ENCODE measurements around the gene ATP8A1.

The ATP8A1 gene

DNA sequence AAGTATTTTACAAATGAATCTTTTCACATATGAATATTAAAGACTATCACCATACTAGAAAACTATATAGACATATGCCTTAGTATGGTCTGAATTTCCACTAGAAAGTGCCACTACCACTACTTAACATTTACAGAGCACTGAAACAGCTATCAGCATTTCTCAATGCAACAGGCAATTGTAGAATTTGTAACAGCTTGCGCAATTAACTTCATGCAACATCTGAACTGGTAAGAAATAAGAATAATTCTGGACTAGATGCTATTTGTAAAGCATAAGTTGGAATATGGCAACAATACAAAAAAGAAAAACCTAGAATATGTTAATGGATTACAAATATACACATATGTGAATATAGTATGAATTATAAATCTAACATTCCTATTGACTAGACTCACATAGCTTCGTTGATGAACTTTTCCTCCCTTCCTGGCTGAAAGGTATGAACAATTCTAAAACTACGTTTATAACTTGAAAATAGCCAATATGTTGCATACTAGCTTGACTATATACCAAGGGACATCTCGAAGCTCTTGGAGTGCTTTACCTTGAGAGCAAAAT lies 82.0 kb downstream of the ATP8A1 start:
- DNase-seq (ENCODE audit: low read depth in 1 of 2, low spot score in 1 of 2), result no peak

DNA sequence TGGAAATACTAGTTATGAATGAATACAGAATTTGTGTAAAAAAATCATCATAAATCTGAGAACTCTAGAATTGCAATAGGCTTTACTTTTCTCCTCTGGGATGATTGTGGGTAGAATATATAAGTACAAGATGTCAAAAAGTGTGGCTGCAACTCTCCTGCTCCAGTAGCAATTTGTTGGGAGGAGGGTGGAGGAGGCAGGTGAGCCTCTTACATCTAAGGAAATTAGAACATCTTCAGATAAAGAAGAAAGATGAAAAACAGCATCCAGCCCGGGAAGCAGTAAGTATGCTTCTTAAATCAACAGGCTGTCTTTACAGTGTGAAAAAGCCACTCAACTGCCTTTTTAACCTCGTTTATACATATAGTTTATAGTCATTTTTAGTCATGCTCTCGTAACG lies 83.7 kb downstream of the ATP8A1 start:
- no peak for DNase-seq (ENCODE audit: low read depth in 1 of 2, low spot score in 1 of 2)

DNA sequence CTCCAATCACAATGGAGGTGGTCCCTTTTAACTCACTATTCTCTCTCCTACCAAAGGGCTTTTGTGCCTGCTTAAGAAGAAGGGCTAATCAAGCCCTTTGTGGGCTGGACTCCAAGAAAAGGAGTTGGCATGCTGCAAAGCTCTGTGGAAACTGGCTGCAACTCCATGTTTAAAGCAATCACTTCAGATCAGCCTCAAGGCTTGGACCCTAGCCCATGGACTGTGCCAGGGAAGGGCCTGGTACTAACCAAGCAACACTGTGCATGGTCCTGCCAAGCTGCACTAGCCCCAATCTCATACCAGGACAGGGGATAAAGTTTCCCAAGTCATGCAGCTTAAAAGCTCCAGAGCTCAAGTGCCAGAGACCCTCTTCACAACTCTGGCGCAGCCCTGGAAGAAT lies 86.7 kb downstream of the ATP8A1 start:
- no peak for DNase-seq (ENCODE audit: low read depth in 1 of 2, low spot score in 1 of 2)

DNA sequence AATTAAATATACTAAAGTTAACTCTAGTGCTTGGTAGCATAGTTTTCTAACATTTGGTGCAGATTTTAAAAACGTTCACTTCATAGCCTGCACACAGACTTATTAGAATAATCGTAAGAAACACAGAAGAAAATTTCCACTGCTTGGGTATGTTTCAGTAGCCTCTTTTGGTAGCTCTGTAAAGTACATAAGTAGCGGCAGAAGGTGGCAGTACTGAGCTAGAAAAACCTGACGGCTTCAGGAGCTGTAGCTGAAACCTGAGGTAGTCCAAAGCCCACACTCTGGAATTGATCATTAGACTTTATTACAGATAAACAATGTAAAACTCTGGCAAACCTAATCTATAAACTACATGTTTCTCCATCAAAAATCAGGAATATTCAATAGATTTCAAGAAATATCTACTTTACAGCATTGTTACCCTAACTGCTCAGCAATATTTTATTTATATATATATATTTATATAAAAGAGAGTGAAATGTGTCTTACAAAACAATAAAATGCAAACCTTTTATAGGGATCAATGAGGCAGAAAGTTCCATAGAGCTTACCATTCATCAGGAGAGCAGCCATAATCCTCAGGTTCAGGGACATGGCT lies 88.2 kb downstream of the ATP8A1 start:
- DNase-seq (ENCODE audit: low read depth in 1 of 2, low spot score in 1 of 2), result peak; percentile 14 to 49

DNA sequence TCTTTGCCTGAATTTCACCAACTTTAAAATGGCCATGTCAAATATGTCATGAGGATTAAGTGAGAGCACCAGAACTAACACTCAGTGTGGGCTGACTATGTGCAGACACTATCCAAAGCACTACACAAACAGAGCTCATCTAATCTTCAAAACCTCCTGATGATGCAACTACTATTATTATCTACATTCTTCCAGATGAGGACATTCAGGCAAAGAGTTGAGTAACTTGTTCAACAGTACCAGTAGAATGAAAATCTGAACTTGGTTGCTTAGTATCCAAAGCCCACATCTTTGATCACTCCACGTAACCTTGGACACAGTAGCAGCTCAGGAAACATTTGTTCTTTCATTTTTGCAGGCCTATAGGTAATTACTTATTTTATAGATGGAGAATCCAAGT lies 90.1 kb downstream of the ATP8A1 start:
- DNase-seq (ENCODE audit: low read depth in 1 of 2, low spot score in 1 of 2), result no peak

DNA sequence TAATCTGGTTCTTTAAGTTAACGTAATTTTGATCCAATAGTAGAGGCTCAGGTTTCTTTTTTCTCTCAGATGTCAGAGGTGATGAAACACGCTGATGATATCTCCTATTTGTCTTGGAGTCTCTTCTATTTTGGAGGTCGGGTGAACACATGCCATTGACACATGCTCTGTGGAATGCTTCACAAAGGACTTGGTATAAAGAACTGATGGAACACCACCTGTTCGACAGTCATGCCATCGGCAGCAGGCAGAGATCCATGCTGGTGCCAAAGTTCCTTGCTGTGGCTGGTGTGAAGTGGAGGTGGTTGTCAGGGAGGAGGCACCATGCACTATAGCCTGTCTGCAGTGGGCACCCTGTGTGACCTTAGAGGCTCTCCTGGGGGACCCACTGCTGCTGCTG lies 94.9 kb downstream of the ATP8A1 start:
- DNase-seq (ENCODE audit: low read depth in 1 of 2, low spot score in 1 of 2), result no peak

DNA sequence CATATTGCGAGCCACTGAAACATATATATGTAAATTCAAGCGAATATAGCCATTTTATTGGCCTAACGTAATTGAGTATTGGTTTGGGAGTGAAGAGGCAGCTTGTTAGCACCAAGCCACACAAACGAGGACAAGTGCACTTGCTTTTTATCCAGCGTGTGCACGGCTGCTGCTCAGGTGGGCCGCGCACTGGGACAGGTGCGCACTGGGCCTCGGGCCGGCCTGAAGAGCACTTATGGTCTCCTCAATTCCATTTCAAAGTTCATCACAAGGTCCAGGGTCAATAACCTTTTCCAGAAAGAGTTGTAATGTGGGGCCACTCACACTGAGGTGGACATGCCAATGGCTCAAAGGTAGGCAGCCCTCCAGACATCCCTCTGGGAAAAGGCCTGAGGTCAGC lies 95.9 kb downstream of the ATP8A1 start:
- DNase-seq (ENCODE audit: low read depth in 1 of 2, low spot score in 1 of 2), result no peak

DNA sequence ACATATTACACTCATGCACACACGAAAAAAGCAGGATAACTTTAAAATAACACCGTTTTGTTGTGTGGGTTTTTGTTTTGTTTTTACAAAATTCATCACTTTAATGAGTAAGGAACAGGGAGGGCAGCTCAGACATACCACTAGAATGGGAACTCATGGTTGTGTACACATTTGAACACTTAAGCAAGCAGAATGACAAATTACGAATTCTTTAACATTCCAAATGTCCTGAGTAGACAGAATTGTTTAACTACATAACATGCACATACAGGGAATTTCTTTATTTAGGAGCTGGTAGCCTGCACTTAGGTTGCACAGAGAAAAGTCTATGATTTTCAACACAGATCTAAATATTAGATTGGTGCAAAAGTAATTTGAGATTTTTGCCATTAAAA lies 96.4 kb downstream of the ATP8A1 start:
- no peak for DNase-seq (ENCODE audit: low read depth in 1 of 2, low spot score in 1 of 2)

DNA sequence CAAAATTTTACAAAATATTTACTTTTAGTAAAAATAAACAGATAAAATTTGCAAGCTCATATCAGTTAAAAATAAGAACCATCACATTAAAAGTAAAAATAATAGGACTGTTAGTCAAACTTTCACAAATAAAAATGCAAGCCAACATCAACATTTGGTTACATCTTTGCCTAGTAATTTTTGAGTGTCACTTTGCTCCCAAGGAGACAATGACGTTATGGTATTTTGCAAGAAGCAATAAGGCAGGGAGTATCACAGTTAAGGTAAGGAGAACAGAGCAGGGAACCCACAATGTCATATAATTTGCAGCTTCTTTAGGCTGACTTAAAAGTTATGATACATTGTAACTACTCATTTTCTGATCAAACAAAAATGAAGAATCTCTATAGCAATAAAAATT lies 98.7 kb downstream of the ATP8A1 start:
- no peak for DNase-seq (ENCODE audit: low read depth in 1 of 2, low spot score in 1 of 2)

DNA sequence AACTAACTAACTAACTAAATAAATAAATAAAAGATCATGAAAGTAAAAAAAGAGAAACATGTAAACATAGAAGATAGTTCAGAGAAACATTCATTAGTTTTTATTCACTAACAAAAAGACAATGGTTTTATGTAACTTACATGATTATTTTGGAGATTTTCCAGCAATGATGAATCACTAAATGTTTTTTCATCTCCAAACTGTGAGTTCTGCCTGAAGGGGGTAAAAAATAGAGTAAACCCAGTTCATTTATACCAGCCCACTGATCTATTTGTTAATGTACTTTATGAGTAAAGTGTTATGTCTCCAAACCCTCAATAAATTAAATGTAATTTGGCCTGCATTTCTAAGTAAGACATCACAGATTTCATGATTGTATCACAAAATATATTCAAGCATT lies 101.1 kb downstream of the ATP8A1 start:
- no peak for DNase-seq (ENCODE audit: low read depth in 1 of 2, low spot score in 1 of 2)

DNA sequence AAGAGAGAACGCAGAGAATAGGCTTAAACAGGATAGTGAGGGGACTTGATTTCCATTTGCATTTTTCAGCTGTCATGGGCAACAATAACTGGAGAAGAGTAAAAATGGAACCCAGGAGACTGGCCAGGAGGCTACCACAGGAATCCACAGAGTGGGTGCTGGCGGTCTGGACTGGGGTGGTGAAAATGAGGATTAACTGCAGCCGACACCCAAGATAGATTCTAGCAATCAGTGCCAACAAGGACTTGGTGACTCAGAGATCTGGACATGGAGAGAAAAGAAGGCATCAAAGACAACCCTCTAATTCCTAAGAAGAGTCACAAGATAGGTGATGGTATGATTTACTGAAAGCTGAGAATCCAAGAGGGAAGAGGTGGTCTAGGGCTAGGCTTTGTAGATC lies 102.8 kb downstream of the ATP8A1 start:
- DNase-seq (ENCODE audit: low read depth in 1 of 2, low spot score in 1 of 2), result no peak

DNA sequence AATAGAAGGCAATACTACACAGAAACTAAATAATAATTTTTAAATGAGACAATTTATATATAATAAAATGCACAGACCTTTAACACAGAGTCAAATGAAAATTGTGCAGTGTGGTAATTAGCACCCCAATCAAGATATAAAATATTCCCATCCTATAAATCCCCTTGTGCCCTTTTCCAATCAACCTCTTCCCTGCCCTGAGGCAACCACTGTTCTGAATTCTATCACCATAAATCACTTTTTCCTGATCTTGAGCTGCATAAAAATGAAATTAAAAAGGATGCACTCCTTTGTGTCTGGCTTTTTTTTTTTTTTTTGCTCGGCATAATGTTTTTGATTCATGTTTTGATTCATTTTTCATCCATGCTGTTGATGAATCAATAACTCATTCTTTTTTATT lies 107.0 kb downstream of the ATP8A1 start:
- DNase-seq (ENCODE audit: low read depth in 1 of 2, low spot score in 1 of 2), result no peak

DNA sequence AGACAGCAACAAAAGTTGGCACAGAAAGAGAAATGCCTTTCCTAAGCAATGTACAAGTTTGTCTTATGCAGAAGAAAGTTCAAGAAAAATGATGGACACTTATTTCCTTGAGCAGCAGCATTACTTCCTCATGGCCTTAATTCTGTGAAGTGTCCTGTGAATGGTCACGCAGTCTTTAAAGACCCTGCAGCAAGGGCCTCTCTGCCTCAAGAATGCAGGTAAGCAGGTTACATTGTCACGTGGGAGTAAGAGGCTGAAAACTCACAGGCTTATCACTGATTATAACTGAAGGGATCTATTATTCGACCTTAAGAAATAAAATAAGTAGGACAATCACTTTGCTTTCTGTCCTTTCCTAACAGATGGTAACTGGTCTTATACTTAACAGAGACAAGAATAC lies 109.1 kb downstream of the ATP8A1 start:
- DNase-seq (ENCODE audit: low read depth in 1 of 2, low spot score in 1 of 2), result no peak

DNA sequence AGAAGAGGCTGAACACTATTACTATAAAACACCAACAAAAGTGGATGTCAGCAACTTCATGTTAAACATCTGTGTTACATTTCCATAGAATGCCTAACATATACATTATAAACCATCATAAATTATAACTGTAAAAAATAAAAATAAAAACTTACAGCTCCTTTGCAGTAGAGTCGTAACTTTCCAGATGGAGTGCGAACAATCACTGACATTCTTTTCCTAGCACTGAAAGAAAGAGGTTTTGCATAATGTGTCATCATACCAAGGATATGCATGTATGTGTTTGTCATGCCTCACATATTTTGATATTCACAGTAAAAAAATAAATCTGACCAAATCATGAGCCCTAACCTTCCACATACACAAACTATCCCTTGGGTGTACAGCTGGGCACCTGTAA lies 113.1 kb downstream of the ATP8A1 start:
- DNase-seq (ENCODE audit: low read depth in 1 of 2, low spot score in 1 of 2), result no peak

DNA sequence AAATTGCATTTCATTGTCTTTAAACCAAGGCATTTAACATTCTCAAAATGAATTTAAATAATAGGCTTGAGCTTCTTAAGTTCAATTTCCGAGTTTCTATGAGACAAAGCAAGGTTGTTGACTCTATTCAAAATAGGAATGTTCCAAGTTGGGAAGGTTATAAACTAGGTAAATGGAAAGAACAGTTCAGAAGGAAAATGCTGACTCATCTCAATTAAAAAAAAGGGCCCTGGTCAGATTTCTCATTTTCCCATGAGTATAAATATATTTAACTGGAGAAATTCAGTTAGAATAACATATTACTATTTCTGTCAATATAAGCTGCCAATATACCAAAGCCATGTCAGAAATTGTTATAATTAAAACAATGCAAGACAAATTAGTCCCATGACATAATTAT lies 113.8 kb downstream of the ATP8A1 start:
- no peak for DNase-seq (ENCODE audit: low read depth in 1 of 2, low spot score in 1 of 2)

DNA sequence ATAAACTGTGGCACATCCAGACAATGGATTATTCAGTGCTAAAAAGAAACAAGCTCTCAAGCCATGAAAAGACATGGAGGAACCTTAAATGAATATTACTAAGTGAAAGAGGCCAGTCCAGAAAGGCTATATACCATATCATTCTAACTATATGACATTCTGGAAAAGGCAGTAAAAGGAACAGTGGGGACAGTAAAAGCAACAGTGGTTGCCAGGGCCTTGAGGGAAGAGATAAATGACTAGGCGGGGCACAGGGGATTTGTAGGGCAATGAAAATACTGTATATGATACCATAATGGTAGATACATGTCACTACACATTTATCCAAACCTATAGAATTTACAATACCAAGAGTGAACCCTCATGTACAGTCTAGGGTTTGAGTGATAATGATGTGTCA lies 115.3 kb downstream of the ATP8A1 start:
- DNase-seq (ENCODE audit: low read depth in 1 of 2, low spot score in 1 of 2), result no peak

DNA sequence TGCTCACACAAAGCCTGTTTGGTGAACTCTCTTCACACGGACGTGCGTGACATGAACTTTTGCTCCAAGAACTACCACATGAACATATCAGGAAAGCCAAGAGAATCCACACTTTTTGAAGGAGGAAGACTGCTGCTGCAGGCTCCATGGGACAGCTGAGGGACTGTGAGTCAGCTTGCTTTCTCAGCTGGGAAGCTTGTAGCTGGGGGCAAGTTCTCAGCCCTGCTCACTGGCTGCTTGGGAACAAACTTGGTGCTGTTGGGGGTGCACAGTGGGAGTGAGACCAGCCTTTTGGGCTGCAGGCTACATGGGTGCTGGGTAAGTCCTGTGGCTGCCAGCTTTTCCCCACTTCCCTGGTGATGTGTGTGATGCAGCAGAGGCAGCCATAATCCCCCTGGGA lies 123.9 kb downstream of the ATP8A1 start:
- no peak for DNase-seq (ENCODE audit: low read depth in 1 of 2, low spot score in 1 of 2)

DNA sequence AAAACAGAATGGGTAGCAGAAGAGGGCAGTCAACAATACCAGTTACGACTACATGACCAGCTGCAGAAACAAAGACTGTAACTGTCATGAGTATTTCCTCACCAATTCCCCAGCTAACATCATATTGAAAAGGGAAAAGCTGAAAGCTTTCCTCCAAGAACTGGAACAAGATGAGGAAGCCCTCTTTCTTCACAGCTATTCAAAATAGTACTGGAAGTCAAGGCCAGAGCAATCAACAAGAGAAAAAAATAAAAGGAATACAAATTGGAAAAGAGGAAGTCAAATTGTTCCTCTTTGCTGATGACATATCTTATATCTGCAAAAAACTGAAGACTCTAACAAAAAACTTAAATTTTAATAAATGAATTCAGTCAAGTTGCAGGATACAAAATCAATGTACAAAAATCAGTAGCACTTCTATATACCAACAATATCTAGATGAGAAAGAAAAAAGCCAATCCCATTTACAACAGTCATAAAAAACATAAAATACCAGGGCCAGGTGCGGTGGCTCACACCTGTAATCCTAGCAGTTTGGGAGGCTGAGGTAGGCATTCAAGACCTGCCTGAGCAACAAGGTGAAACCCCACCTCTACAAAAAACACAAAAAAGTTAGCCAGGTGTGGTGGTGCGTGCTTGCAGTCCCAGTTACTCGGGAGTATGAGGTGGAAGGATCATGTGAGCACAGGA lies 125.4 kb downstream of the ATP8A1 start:
- no peak for DNase-seq (ENCODE audit: low read depth in 1 of 2, low spot score in 1 of 2)

DNA sequence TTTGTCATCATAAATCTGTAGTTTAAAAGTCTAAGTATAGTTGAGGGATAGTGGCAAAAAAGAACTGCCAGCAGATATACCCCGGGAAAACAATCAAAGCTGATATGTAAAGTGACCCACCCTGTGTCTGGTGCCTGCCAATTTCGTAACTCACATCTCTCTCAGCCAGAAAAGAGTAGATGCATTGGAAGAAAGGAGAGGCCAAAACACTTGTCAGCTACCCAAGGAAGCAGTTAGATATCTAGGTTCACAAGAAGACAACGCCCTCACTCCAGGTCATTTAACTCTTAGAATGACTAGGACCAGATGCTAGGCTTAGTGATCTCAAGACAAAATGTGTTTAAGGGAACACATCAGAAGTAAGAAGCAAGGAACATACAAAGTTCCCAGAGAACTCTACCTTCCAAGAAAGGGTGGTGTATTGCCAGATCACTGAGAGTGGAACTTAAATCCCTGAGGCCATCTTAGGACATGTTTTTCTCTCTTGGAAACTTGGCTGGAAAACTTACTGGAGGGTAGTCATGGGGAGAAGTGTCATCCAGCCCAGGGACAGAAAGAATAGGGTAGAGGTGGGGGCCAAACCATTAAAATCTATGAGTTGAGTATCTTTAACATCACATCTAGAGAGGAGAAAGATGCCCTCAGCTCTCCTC lies 133.7 kb downstream of the ATP8A1 start:
- DNase-seq (ENCODE audit: low read depth in 1 of 2, low spot score in 1 of 2), result no peak

DNA sequence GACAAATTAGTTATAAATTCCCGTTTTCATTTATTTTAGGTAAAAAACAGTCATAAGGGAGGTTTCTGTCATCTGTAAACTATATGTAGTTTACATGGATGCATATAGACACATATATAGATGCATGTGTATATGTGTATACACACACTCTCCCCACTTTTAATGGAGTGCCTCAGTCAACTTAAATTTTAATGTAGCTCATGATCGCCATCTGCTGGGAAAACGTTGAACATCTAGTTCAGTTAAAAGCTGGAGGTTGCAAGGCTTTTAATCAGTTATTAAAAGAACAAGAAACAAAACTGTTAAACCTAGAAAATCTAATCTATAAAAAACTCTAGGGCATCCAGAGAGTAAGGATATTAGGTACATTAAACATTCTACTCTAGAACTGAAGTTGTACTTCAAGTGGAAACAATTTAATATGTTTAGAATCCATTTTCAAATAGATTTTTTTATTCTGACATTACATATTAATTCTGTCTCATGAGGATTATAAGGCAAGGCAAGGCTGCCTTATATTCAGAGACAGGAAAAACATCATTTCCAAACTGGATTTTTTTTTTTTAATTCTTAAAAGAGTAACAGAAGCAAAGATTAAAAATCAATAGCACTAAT lies 137.0 kb downstream of the ATP8A1 start:
- DNase-seq (ENCODE audit: low read depth in 1 of 2, low spot score in 1 of 2), result peak in 1 of 2 donors; percentile 50

DNA sequence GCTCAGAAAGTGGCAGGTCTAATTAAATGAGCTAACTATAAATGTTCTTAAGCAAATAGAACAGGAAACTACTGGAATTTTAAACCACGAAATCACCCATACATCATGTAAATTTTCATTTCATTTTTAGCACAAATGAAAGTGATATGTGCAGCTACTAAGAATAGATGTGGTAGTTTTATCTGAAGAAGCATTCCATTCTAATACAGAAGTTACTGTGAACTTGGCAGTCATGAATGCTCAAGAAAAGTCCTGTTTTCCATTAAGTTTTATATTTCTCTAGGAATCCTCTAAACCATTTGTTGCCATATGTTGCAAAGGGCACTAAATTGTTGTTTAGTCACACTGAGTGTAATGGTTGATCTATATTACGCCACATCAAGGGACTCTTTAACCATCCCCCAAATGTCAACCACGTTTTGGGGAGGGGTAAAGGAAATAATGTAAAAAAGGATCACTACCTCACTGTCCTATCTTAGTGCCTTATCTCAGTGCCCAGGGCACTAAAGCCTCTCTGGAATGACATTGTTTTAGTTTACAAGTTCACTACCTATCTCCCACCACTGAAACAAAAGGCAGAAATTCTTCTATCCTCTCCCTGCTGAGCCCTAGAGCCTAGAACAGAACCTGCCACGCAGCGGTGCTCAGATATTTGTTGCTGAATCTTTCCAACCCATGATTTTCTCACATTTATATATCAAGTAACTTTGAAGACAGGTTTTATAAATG lies 141.6 kb downstream of the ATP8A1 start:
- no peak for DNase-seq (ENCODE audit: low read depth in 1 of 2, low spot score in 1 of 2)
